DOHH2 (cell line): ENCODE measurements around the gene SBK1.

ENCODE experiments used
- H3F3A ChIP-seq: fragments of 200-600 bp; sonication (generic), shearing (Covaris generic); 2 replicates; pipeline ENCODE4 v1.6.0; 2016; ENCODE audit warnings: antibody characterized with exemption, mild to moderate bottlenecking; ENCODE audit not compliant: control insufficient read depth, insufficient read depth
- H3K27ac ChIP-seq: fragments of 200-600 bp; sonication (generic); 2 replicates; pipeline ENCODE4 v1.5.1; 2014; ENCODE audit warnings: low read depth, mild to moderate bottlenecking, low read length, moderate library complexity
- H3K27me3 ChIP-seq: fragments of 200-600 bp; sonication (generic); 2 replicates; pipeline ENCODE4 v1.6.1; 2014; ENCODE audit warnings: mild to moderate bottlenecking, low read length, mixed read lengths; ENCODE audit not compliant: control insufficient read depth
- H3K36me3 ChIP-seq: fragments of 200-600 bp; sonication (generic); 2 replicates; pipeline ENCODE4 v1.6.1; 2014; ENCODE audit warnings: mild to moderate bottlenecking, low read length, moderate library complexity, mixed read lengths; ENCODE audit not compliant: control insufficient read depth
- H3K4me1 ChIP-seq: fragments of 200-600 bp; sonication (generic); 2 replicates; pipeline ENCODE4 v1.6.1; 2014; ENCODE audit warnings: mild to moderate bottlenecking, low read length, mixed read lengths; ENCODE audit not compliant: control insufficient read depth
- H3K4me2 ChIP-seq: fragments of 200-600 bp; sonication (generic); 2 replicates; pipeline ENCODE4 v1.6.0; 2014; ENCODE audit warnings: mild to moderate bottlenecking, low read length, moderate library complexity
- H3K4me3 ChIP-seq: fragments of 200-600 bp; sonication (generic); 2 replicates; pipeline ENCODE4 v1.5.1; 2014; ENCODE audit warnings: mild to moderate bottlenecking, low read length, mixed read lengths
- H3K79me2 ChIP-seq: fragments of 200-600 bp; sonication (generic); 2 replicates; pipeline ENCODE4 v1.6.1; 2014; ENCODE audit warnings: mild to moderate bottlenecking, low read length, mixed read lengths; ENCODE audit not compliant: control insufficient read depth
- H3K9me2 ChIP-seq: fragments of 200-600 bp; sonication (generic); replicated peaks from 2 replicates; pipeline ENCODE4 v1.6.1; 2014; ENCODE audit warnings: mild to moderate bottlenecking, low read length, mixed read lengths; ENCODE audit not compliant: control insufficient read depth
- H3K9me3 ChIP-seq: fragments of 200-600 bp; sonication (generic); 2 replicates; pipeline ENCODE4 v1.6.1; 2014; ENCODE audit warnings: antibody characterized with exemption, low read length, mixed read lengths; ENCODE audit not compliant: control insufficient read depth, insufficient read depth
- H4K20me1 ChIP-seq: fragments of 200-600 bp; sonication (generic); 2 replicates; pipeline ENCODE4 v1.6.0; 2014; ENCODE audit warnings: low read depth, mild to moderate bottlenecking, antibody characterized with exemption, low read length, moderate library complexity; ENCODE audit not compliant: control insufficient read depth, insufficient read depth
- CTCF ChIP-seq: fragments of 200-600 bp; sonication (generic); IDR thresholded peaks from one replicate; pipeline ENCODE4 v1.5.1; 2014; ENCODE audit warnings: antibody characterized with exemption, mild to moderate bottlenecking, low read depth, low read length; ENCODE audit not compliant: poor library complexity, severe bottlenecking
- EZH2phosphoT487 ChIP-seq: fragments of 200-600 bp; sonication (generic); IDR thresholded peaks from 2 replicates; pipeline ENCODE4 v1.6.1; 2017; ENCODE audit warnings: borderline replicate concordance, mild to moderate bottlenecking, antibody characterized with exemption, low read length, moderate library complexity, mixed read lengths

Gene SBK1

GRCh38 chr16:28276301-28276700 lies 16.0 kb upstream of the SBK1 start:
- H3K4me1 ChIP-seq = peaks cover 8% of the 10 kb centered on the region
- no peaks in the 10 kb centered on the region for H3F3A ChIP-seq
- H3K9me2 ChIP-seq = no peaks in the 10 kb centered on the region
- H3K36me3 ChIP-seq = no peaks in the 10 kb centered on the region
- H3K9me3 ChIP-seq = no peaks in the 10 kb centered on the region
- no peaks in the 10 kb centered on the region for H4K20me1 ChIP-seq
- no peak overlapping the region for H3K4me2 ChIP-seq
- no peak for TF ChIP-seq CTCF
- peaks cover 20% of the 10 kb centered on the region for H3K27me3 ChIP-seq
- no peak overlapping the region for H3K4me3 ChIP-seq
- H3K27ac ChIP-seq = no peak overlapping the region
- H3K79me2 ChIP-seq = no peaks in the 10 kb centered on the region

- H3K4me2 ChIP-seq = peak overlapping the region; percentile 88
- H3K4me1 ChIP-seq = peaks cover 8% of the 10 kb centered on the region
Measured at GRCh38 chr16:28277537-28278388, 14.6 kb upstream of the SBK1 start.

GRCh38 chr16:28279006-28279405 lies 13.3 kb upstream of the SBK1 start:
- peaks cover 8% of the 10 kb centered on the region for H3K4me1 ChIP-seq
- H3K79me2 ChIP-seq = no peaks in the 10 kb centered on the region
- no peaks in the 10 kb centered on the region for H3F3A ChIP-seq
- no peaks in the 10 kb centered on the region for H3K36me3 ChIP-seq
- H3K9me3 ChIP-seq = no peaks in the 10 kb centered on the region
- no peak overlapping the region for H3K27ac ChIP-seq
- H3K4me2 ChIP-seq = no peak overlapping the region
- H3K27me3 ChIP-seq = peaks cover 13% of the 10 kb centered on the region
- TF ChIP-seq CTCF (no peak), EZH2phosphoT487 (no peak)
- no peaks in the 10 kb centered on the region for H4K20me1 ChIP-seq
- H3K4me3 ChIP-seq = no peak overlapping the region
- no peaks in the 10 kb centered on the region for H3K9me2 ChIP-seq

More at GRCh38 chr16:28277537-28278388, 14.6 kb upstream of the SBK1 start:
- Histone ChIP-seq H4K20me1 (no peaks in the 10 kb centered on the region), H3K4me3 (peak overlapping the region; percentile 61), H3K36me3 (no peaks in the 10 kb centered on the region), H3K27me3 (peaks cover 20% of the 10 kb centered on the region), H3F3A (no peaks in the 10 kb centered on the region), H3K9me2 (no peaks in the 10 kb centered on the region), H3K79me2 (no peaks in the 10 kb centered on the region), H3K9me3 (no peaks in the 10 kb centered on the region), H3K27ac (no peak overlapping the region)
- no peak for TF ChIP-seq EZH2phosphoT487
- TF ChIP-seq CTCF = peak; percentile 93
